Measurements from ENCODE around the gene BEND6. TPM values are rescaled to one million over a fixed set of nuclear protein-coding genes. Genes with fewer than 3 reads are reported as not detected.

Gene BEND6
- total and polyA plus RNA-seq, 8 donors: 0.33 to 3.4 (median 1.2) TPM; not detected in 1

- intact Hi-C loops (cut with DNase I; ENCODE audit: low total_unique reads): no loop called here
- WGBS, 5 donors: 40 to 54% (median 47%) methylated on average over 4 of the region's 4 CpGs
- no peak overlapping the region for H3K27ac ChIP-seq
Observed at GRCh38 chr6:56927538-56928453, 27.1 kb upstream of the BEND6 start.

DNA sequence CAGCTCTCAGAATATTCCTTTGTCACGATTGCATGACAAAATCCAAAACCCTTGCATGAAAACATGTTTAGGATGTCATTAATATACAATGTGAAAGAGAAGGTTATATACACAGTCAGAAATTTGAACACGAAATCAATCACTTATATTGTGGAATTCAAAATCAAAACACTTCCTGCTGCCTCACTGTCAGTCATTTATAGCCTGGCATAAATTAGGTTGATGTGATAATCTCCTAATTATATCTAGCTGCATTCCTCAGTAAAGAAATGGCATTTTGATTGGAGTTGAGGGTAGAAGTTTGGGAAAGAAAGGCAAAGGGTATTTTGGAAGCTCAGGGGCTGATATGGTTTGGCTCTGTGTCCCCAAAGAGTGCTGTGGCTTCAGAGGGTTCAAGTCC lies 24.1 kb upstream of the BEND6 start:
- Histone ChIP-seq H3K27me3 (no peaks in the 10 kb centered on the region), H3K9me3 (no peaks in the 10 kb centered on the region), H3K27ac (no peak overlapping the region), H3K36me3 (no peaks in the 10 kb centered on the region), H3K4me3 (no peak overlapping the region), H3K4me1 (no peaks in the 10 kb centered on the region)
- DNase-seq: no peak
- TF ChIP-seq, protein P1, sequence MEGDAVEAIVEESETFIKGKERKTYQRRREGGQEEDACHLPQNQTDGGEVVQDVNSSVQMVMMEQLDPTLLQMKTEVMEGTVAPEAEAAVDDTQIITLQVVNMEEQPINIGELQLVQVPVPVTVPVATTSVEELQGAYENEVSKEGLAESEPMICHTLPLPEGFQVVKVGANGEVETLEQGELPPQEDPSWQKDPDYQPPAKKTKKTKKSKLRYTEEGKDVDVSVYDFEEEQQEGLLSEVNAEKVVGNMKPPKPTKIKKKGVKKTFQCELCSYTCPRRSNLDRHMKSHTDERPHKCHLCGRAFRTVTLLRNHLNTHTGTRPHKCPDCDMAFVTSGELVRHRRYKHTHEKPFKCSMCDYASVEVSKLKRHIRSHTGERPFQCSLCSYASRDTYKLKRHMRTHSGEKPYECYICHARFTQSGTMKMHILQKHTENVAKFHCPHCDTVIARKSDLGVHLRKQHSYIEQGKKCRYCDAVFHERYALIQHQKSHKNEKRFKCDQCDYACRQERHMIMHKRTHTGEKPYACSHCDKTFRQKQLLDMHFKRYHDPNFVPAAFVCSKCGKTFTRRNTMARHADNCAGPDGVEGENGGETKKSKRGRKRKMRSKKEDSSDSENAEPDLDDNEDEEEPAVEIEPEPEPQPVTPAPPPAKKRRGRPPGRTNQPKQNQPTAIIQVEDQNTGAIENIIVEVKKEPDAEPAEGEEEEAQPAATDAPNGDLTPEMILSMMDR (IDR thresholded peaks at IDR 0.05): no peak
- TF ChIP-seq EP300 (IDR thresholded peaks at IDR 0.05) (no peak), POLR2AphosphoS5 (IDR thresholded peaks at IDR 0.05) (no peak), POLR2A (IDR thresholded peaks at IDR 0.05) (no peak)
- intact Hi-C loops (cut with DNase I; ENCODE audit: low total_unique reads): no loop called here
- 60 to 86% (median 75%) methylated on average over 2 of the region's 2 CpGs for WGBS, 5 donors

More at GRCh38 chr6:56927538-56928453, 27.1 kb upstream of the BEND6 start:
- Histone ChIP-seq H3K27me3 (no peaks in the 10 kb centered on the region), H3K4me1 (no peaks in the 10 kb centered on the region), H3K9me3 (no peaks in the 10 kb centered on the region), H3K36me3 (no peaks in the 10 kb centered on the region), H3K4me3 (no peak overlapping the region)
- TF ChIP-seq EP300 (IDR thresholded peaks at IDR 0.05): no peak
- no peak for TF ChIP-seq POLR2AphosphoS5 (IDR thresholded peaks at IDR 0.05)
- TF ChIP-seq, protein P1 (IDR thresholded peaks at IDR 0.05): no peak
- no peak for TF ChIP-seq POLR2A (IDR thresholded peaks at IDR 0.05)
- DNase-seq: no peak

GRCh38 chr6:56932910-56933477 lies 21.9 kb upstream of the BEND6 start:
- intact Hi-C loops (cut with DNase I; ENCODE audit: low total_unique reads): no loop called here
- Histone ChIP-seq H3K27me3 (no peaks in the 10 kb centered on the region), H3K36me3 (no peaks in the 10 kb centered on the region), H3K4me1 (no peaks in the 10 kb centered on the region), H3K9me3 (no peaks in the 10 kb centered on the region), H3K27ac (no peak overlapping the region), H3K4me3 (no peak overlapping the region)
- 47 to 52% (median 50%) methylated on average over 2 of the region's 2 CpGs for WGBS, 5 donors
- no peak for TF ChIP-seq POLR2AphosphoS5 (IDR thresholded peaks at IDR 0.05)
- TF ChIP-seq, protein P1 (IDR thresholded peaks at IDR 0.05): no peak
- no peak for TF ChIP-seq POLR2A (IDR thresholded peaks at IDR 0.05)
- TF ChIP-seq EP300 (IDR thresholded peaks at IDR 0.05): no peak
- no peak for DNase-seq

DNA sequence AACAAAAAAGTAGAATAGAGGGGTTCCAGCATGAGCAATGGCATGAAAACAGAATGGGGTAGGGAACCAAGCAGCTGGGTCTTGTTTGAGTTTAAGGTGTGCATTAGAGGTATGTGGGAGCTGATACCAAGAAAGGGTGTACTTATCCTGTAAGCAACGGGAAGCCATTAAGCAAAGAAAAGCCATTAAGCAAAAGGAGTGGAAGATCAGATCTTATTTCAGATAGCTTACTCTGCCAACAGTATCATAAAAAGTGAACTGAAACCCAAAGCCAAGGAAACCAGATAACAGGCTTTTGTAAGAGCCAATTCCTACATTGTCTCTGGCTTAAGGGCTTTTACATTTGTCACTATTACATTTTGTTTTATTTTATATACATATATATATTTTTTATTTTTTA lies 21.3 kb upstream of the BEND6 start:
- DNase-seq: no peak
- Histone ChIP-seq H3K27ac (no peak overlapping the region), H3K9me3 (no peaks in the 10 kb centered on the region), H3K36me3 (no peaks in the 10 kb centered on the region), H3K4me3 (no peak overlapping the region), H3K27me3 (no peaks in the 10 kb centered on the region), H3K4me1 (no peaks in the 10 kb centered on the region)
- intact Hi-C loops (cut with DNase I; ENCODE audit: low total_unique reads): no loop called here
- TF ChIP-seq, protein P1 (IDR thresholded peaks at IDR 0.05): no peak
- TF ChIP-seq POLR2AphosphoS5 (IDR thresholded peaks at IDR 0.05) (no peak), EP300 (IDR thresholded peaks at IDR 0.05) (no peak), POLR2A (IDR thresholded peaks at IDR 0.05) (no peak)
- WGBS, 5 donors: 13 to 52% (median 17%) methylated on average over 1 of the region's 1 CpG

Measured in stomach (tissue), 9 donors.